AG09309 (cell line): ENCODE data around the gene C14orf132.
A peak's percentile ranks its signal among the peaks of the same experiment; 100 is the strongest.

Source experiments
- DNase-seq: peaks from one replicate; pipeline ENCODE4 v3.0.0-alpha.2; 2010; ENCODE audit warnings: low read depth
- H3K4me3 ChIP-seq: 2 replicates; pipeline ENCODE4 v1.5.1; 2011; ENCODE audit warnings: mild to moderate bottlenecking, low read depth, low read length, moderate library complexity; ENCODE audit not compliant: control insufficient read depth
- CTCF ChIP-seq: IDR thresholded peaks from 2 replicates; pipeline ENCODE4 v1.5.1; 2011; ENCODE audit warnings: mild to moderate bottlenecking, low read depth, low read length, inconsistent platforms; ENCODE audit not compliant: insufficient read depth, control insufficient read depth; ENCODE audit errors: missing control alignments

Gene C14orf132

GRCh38 chr14:96108061-96108795, 69.1 kb downstream of the C14orf132 start:
- TF ChIP-seq CTCF = no peak
- no peak overlapping the region for H3K4me3 ChIP-seq
- no peak for DNase-seq

GRCh38 chr14:96108911-96109310, 69.7 kb downstream of the C14orf132 start:
- DNase-seq = no peak
- no peak overlapping the region for H3K4me3 ChIP-seq
- TF ChIP-seq CTCF = no peak

GRCh38 chr14:96109596-96110355, 70.6 kb downstream of the C14orf132 start:
- DNase-seq = no peak
- TF ChIP-seq CTCF = no peak
- no peak overlapping the region for H3K4me3 ChIP-seq

DNA sequence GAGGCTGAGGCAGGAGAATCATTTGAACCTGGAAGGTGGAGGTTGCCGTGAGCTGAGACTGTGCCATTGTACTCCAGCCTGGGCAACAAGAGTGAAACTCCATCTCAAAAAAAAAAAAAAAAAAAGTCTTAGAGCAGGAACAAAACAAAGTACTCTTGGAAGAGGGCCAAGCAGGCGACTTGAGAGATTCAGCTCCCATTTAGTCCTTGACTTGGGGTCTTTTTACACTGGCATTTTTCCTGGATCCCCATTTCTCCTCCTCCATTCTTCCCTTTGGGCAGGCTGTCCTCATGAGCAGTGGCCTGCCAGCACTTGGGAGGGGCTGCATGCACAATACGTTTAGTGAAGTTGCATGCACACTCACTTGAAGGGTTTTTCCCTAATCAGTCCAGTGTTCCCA, 72.9 kb downstream of the C14orf132 start:
- no peak for DNase-seq
- no peak for TF ChIP-seq CTCF
- H3K4me3 ChIP-seq = no peak overlapping the region

DNA sequence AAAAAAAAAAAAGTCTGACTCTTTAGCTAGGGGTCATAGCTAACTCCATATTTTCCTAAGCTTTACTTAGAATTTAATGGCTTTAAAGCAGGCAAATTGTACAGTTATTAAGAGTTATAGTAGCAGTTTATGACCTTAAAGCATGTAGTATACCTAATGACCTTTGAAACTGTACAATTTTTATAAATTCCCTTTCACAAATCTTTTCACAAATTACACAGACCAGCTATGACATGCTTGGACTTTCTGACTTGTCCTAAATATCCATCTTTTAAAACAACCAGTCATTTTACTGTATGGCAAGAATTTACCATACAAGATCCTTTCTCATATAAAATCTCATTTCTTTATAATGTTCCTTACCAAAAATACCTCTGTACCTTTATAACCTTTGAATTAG, 74.8 kb downstream of the C14orf132 start:
- DNase-seq = no peak
- TF ChIP-seq CTCF = no peak
- H3K4me3 ChIP-seq = no peak overlapping the region

DNA sequence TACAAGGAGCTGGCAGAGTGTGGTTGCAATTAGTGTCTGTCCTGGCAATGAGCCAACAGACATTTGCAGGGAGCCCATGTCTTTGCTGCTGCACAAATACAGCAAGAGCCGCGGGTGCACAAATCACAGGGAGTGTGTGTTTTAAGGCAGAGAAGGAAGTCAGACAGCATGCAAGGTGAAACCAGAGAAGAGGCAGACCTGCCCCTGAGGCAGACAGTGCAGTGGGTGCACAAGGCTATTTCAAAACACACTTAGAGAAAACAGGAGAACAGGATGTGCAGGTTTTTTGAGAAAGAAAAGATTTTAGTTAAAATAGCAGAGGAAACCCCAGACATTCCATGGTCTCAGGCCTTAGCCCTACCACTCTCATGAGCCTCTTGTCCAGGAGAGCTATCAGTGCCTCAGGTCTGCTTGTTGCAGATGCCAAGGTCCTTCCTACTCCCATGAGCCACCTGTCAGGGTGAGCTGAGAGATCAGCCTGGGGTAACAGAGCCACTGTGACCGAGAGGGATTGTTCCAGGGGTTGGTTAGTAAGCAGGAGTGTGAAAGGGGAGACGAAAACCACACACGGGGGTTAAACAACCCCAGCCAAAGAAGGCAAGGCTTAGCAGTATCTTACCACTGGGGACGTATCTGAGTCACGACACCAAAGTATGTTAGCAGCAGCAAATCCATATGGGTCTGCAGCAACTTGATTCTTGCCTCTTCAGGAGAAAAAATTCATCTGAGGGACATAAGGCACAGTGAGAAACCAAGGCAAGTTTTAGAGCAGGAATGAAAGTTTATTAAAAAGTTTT, 78.1 kb downstream of the C14orf132 start:
- DNase-seq = no peak
- H3K4me3 ChIP-seq = no peak overlapping the region
- TF ChIP-seq CTCF = peak; percentile 31
